Right lobe of liver (tissue), 4 donors: Measurements from ENCODE around the gene OR12D3.

ENCODE experiments used
- POLR2A ChIP-seq: fragments of 450-650 bp; IDR thresholded peaks from one replicate; pipeline ENCODE4 v1.6.1; 2017; ENCODE audit warnings: antibody characterized with exemption, mild to moderate bottlenecking
- TF ChIP-seq, protein P1 (sequence below), 4 donors: fragments of 200-600 bp in 3 of 4; fragments of 450-650 bp in 1 of 4; IDR thresholded peaks; one replicate each; pipeline versions ENCODE4 v1.5.1 to v1.8.0; 2016 to 2022; ENCODE audit warnings: antibody characterized with exemption in 4 of 4, mild to moderate bottlenecking in 2 of 4
- donor health status: DM: no; HTN: no; CAD: no.
- donor health status: DM: no; HTN: no; CAD: no.
- donor health status: DM: no; HTN: yes; CAD: no.

DNA sequence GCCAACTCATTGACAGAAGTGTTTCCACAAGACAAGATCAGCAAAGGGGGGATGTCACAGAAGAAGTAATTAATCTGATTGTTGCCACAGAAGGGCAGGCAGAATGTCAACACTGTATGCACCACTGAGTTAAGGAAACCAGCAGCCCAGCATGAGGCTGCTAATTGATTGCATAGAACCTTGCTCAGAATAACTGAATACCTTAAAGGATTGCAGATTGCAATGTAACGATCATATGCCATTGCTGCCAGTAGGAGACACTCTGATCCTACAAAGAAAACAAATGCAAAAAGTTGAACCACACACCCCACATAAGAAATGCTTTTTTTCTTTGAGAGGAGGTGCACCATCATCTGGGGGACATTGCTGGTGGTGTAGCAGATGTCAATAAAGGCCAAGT, 19.5 kb downstream of the OR12D3 start:
- TF ChIP-seq, protein P1, sequence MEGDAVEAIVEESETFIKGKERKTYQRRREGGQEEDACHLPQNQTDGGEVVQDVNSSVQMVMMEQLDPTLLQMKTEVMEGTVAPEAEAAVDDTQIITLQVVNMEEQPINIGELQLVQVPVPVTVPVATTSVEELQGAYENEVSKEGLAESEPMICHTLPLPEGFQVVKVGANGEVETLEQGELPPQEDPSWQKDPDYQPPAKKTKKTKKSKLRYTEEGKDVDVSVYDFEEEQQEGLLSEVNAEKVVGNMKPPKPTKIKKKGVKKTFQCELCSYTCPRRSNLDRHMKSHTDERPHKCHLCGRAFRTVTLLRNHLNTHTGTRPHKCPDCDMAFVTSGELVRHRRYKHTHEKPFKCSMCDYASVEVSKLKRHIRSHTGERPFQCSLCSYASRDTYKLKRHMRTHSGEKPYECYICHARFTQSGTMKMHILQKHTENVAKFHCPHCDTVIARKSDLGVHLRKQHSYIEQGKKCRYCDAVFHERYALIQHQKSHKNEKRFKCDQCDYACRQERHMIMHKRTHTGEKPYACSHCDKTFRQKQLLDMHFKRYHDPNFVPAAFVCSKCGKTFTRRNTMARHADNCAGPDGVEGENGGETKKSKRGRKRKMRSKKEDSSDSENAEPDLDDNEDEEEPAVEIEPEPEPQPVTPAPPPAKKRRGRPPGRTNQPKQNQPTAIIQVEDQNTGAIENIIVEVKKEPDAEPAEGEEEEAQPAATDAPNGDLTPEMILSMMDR (IDR thresholded peaks at IDR 0.05): no peak
- TF ChIP-seq POLR2A: no peak
